Kidney tubule cell (primary cell): ENCODE measurements around the gene ERGIC3.
"Not testable (repeated sequence)": the region's sequence is repeated elsewhere in the genome, so short reads cannot be mapped to it uniquely, and the experiment has no call there.

Experiments used
- DNase-seq: peaks from one replicate; pipeline ENCODE4 v3.0.0-alpha.2; 2018; ENCODE audit warnings: low spot score

ERGIC3 gene

DNA sequence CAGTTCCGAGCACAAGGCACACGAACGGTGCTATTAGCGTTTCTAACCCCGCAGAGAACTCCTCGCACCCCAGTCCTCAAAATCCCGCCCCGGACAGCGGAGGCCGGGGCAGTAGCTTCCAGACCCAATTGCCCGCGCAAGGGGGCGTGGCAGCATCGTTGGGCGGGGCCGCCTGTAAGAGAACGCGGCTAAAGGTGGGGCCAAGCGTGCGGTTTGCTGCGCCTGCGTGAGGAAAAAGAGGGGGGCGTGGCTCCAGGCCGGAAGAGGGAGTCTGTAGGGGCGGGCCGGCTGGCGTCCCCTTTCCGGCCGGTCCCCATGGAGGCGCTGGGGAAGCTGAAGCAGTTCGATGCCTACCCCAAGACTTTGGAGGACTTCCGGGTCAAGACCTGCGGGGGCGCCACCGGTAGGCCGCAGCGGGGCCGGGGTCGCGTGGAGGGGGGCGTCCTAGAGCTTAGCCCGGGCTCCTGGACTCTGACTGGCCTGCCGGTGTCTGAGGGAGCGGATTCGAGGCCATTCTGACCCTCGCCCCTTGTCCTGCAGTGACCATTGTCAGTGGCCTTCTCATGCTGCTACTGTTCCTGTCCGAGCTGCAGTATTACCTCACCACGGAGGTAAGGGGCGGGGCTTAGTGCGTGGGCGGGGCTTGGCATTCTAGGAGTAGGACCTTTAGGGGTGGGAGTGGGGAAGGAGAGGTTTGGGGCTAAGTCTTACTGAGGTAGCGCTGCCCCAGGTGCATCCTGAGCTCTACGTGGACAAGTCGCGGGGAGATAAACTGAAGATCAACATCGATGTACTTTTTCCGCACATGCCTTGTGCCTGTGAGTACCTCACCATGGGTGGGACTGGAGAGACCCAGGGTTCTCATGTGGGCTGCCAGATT is at the start of gene ERGIC3:
Gene ERGIC3, plus strand, starts transcription at position 296 of the 880 bp plus-strand sequence. Its CDS starts 20 bp downstream, at position 316.
- peak; percentile 96 for DNase-seq

DNA sequence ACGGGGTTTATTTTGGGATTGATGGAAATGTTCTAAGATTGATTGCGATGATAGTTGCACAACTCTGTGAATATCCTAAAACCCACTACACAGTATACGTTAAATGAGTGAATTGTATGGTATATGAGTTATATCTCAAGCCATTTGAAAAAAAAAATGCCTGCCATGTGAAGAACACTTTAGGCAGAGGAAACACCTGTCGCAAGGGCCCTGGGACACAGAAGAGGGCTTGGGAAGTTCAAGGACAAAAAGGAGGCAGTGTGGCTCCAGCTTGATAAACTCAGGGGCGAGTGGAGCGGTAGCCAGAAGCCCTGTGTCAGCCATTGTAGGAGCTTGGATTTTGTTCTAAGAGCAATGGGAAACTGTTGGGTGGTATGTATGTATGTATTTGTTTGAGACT is 49.5 kb upstream of the ERGIC3 start:
- DNase-seq, result no peak

DNA sequence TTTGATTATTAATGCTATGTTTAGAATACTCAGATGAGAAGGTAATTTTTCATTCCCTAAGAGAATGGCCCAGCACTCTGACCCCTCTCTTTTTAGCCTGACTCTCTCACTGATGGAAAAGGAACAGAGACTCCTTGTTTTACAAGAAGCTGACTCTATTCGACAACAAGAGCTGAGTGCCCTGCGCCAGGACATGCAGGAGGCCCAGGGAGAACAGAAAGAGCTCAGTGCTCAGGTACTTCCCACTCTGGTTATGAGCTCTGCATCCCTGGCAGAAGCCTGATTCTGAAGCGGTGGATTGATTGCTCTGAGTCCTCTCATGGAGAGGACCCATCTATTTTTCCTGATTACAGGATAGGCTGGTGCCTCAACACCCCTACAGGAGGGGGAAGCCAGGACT is 45.4 kb upstream of the ERGIC3 start:
- no peak for DNase-seq

DNA sequence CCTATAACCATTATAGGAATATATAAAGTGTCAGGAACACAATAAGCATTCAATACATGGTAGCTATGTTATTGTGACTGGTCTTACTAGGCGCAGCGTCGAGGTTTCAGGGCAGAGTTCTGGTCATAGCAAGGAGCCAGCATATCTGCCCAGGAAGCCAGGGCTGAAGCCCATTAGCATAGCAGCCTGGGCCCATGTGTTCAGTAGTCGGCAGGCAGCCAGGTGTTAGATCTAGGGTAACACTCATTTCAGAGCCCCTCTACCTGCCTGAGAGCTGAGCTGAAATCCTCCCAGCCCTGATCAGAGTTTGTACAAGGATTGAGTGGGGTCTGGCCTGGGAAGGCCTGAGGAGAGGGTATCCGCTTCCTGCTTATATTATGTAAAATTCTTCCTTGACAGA is 44.6 kb upstream of the ERGIC3 start:
- no peak for DNase-seq

DNA sequence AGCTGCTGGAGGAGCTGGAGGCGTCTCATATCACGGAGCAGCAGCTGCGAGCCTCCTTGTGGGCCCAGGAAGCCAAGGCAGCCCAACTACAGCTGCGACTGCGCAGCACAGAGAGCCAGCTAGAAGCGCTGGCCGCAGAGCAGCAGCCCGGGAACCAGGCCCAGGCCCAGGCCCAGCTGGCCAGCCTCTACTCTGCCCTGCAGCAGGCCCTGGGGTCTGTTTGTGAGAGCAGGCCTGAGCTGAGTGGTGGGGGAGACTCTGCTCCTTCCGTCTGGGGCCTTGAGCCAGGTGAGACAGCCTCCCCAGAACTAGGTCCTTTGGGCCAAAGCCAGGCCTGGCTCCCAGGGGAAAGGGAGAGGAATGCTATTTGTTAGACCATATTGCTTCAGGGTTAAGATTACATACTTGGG is 44.1 kb upstream of the ERGIC3 start:
- no peak for DNase-seq

DNA sequence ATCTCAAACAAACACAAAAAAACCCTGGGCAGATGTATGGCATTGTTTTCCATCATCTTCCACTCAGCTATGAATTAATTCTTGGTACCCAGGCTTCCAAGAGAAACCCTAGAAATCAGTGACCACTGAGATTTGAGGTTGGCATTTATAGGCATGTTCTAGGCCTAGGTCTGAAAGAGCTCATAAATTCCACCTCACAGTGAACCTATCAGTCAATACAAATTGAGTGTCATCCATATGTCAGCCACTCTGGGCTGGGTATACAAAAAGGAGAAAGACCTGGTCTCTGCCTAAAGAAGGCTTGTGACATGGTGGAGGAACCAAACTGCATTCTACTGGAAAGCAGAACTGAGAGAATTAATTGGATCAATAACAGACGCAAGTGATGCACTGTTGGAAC is 42.6 kb upstream of the ERGIC3 start:
- DNase-seq, result no peak

DNA sequence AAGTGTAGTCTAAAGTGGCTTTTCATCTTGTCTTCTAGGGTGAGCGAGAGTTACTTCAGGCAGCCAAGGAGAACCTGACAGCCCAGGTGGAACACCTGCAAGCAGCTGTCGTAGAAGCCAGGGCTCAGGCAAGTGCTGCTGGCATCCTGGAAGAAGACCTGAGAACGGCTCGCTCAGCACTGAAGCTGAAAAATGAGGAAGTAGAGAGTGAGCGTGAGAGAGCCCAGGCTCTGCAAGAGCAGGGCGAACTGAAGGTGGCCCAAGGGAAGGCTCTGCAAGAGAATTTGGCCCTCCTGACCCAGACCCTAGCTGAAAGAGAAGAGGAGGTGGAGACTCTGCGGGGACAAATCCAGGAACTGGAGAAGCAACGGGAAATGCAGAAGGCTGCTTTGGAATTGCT is 39.5 kb upstream of the ERGIC3 start:
- no peak for DNase-seq

DNA sequence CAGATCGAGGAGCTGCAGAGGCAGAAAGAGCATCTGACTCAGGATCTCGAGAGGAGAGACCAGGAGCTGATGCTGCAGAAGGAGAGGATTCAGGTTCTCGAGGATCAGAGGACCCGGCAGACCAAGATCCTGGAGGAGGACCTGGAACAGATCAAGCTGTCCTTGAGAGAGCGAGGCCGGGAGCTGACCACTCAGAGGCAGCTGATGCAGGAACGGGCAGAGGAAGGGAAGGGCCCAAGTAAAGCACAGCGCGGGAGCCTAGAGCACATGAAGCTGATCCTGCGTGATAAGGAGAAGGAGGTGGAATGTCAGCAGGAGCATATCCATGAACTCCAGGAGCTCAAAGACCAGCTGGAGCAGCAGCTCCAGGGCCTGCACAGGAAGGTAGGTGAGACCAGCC is 38.6 kb upstream of the ERGIC3 start:
- DNase-seq, result no peak

DNA sequence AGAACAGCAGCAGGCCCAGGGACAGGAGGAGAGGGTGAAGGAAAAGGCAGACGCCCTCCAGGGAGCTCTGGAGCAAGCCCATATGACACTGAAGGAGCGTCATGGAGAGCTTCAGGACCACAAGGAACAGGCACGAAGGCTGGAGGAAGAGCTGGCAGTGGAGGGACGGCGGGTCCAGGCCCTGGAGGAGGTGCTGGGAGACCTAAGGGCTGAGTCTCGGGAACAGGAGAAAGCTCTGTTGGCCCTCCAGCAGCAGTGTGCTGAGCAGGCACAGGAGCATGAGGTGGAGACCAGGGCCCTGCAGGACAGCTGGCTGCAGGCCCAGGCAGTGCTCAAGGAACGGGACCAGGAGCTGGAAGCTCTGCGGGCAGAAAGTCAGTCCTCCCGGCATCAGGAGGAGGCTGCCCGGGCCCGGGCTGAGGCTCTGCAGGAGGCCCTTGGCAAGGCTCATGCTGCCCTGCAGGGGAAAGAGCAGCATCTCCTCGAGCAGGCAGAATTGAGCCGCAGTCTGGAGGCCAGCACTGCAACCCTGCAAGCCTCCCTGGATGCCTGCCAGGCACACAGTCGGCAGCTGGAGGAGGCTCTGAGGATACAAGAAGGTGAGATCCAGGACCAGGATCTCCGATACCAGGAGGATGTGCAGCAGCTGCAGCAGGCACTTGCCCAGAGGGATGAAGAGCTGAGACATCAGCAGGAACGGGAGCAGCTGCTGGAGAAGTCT is 37.9 kb upstream of the ERGIC3 start:
- DNase-seq, result no peak

DNA sequence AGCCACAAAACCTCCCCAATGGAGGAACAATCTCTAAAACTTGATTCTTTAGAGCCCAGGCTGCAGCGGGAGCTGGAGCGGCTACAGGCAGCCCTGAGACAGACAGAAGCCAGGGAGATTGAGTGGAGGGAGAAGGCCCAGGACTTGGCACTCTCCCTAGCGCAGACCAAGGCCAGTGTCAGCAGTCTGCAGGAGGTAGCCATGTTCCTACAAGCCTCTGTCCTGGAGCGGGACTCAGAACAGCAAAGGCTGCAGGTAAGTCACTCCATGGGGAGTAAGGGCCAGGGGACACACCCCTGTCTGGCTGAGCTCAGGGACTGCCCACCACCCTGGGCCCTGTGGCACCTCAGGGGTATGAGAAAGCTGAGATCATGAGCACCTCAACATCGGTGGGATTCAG is 37.1 kb upstream of the ERGIC3 start:
- DNase-seq, result no peak

DNA sequence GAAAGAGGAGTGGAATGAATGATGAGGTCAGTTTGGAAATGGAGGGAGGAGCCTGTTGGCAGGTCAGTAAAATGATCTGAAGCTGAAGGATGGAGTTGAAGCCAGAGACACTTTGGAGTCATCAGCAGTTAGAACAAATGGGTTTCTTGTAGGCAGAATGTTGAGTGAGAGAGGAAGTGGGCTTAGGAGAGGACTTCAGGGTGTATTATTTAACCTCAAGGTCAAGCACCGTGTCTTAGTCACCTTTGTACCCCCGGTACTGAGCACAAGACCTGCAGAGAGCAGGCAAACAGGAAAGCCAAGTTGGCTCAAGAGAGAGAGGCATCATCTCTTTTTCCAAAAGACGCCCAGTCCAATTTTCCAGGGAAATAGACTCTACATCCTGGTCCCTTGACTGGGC is 35.7 kb upstream of the ERGIC3 start:
- peak; percentile 27 for DNase-seq

DNA sequence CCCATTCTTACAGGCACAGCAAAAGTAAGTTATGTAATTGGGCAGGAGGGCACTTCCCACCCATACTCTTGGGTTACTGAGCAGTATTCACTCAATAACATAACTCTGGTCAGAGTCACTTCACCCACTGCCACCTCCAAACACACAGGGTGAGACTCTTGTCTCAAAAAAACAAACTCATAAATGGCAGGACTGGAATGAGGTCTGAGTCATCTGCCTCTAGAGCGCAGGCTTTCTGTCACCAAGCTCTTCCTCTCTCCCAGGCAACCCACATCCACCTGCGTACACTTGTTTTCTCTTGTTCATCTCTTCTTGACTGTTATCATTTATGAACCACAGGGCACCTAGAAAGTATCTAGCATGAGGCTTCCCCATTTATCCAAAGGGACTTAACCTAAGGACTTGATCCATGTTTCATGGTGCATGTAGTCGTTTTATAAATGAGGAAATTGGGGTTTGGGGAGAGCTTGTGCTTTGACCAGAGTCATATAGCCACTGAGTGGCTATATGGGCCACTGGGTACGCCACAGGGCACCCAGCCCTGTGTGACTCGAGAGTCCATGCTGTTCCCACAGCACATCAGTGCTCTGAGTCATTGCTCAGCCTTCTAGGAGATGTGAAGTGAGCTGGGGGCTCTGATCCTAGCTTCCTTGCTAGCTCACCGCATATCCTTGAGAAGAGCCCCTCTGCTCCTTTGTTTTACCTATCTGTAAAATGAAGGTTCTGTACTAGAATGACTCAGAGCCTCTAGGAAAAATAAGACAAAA is 34.8 kb upstream of the ERGIC3 start:
- DNase-seq, result peak; percentile 47

DNA sequence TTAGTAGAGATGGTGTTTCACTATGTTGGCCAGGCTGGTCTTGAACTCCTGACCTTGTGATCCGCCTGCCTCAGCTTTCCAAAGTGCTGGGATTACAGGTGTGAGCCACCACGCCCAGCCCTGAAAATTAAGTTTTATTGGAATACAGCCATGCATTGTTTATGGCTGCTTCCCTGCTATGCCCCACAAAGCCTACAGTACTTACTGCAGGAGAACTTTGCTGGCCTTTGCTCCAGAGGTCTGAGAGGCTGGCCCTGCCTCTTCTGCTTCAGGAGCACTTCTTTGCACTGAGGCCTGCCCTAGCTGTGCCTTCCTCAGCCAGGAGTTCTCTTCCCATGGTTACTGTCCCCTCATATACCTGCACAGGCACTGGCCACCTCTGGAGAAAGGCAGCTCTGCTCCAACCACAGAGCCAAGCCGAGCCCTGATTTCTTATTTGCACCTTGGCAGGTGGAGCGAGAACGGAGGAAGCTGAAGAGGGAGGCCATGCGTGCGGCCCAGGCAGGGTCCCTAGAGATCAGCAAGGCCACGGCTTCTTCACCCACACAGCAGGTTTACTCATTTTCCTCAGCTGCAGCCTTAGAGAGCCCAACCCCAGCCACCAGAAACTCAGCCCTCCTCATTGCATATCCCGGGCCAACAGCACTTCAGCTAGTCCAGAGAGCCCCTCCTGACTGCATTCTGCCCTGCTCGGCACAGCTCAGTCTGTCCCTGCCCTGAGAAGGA is 33.2 kb upstream of the ERGIC3 start:
- DNase-seq, result no peak

DNA sequence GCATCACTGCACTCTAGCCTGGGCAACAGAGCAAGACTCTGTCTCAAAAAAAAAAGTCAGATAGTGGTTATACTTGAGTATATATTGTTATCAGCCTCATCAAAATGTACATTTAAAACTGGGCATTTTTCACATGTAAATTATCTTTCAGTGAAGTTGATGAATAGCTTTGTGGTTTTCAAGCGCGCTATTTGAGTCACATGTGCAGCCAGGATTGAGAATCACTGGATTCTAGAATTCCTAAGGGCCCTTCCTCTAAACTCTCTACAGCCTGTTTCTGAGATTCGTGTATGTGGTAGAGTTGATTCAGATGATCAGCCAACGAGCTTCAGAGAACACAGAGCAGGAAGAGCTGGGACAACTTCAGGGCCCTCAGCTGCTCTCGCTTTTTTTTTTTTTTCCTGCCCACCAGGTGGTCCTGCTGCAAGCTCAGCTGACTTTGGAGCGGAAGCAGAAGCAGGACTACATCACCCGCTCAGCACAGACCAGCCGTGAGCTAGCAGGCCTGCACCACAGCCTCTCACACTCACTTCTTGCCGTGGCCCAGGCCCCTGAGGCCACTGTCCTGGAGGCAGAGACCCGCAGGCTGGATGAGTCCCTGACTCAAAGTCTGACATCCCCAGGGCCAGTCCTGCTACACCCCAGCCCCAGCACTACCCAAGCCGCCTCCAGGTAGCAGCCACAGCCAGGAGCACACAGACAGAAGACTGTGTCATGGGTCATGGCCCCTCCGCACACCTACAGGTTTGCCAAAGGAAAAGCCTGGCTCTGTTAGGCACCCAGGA is 30.7 kb upstream of the ERGIC3 start:
- no peak for DNase-seq

DNA sequence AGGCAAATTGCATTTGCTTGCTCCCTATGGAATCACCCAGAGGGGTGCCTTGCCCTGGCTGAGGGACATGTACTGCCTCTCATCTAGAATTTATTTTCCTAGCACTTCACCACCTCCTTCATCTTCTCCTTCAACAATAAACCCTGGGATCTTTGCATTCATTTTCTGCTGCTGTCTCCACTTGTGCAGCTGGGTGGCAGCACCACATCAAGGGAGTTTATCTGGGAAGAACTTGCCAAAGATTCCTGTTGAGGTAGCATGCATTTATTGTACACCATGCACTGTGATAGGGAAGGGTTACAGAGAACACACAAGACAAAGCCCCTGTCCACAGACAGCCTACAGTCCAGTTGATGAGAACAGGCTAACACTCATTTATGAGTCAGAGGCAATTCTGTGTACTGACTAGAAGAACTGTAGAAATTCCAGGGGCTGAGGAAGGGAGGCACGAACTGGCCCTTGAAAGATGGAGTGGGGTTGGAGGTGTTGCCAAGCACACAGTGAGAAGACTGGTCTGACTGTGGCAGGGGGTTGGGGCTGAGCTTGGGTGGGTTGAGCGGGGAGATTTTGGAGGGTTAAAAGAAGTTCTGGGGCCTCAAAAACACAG is 30.0 kb upstream of the ERGIC3 start:
- peak; percentile 39 for DNase-seq

DNA sequence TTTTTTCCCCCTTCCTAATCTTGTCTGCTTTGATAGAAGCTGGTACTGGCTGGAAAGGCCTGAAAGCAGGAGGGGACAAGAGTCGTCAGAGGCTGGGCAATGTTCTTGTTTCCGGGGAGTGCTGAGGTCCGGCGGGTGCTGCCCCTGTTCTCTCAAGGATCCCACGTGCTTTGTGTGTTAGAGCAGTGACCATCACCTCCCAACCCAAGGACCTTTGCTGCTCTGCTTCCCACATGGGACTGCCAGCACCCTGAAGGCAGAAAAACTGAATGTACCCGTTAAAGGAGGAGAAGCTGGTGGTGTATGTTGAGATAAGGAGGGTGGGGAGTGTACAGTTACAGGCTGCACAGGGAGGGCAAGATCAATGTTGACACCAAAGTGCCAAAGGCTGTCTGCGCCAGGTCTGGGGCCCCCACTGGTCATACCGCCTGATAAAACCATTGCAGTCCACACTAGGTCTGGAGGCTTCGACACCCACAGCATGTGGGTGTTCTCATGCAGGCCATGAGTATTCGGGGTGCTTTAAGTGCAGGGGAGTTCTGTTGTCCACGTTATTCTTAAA is 27.4 kb upstream of the ERGIC3 start:
- DNase-seq, result no peak

DNA sequence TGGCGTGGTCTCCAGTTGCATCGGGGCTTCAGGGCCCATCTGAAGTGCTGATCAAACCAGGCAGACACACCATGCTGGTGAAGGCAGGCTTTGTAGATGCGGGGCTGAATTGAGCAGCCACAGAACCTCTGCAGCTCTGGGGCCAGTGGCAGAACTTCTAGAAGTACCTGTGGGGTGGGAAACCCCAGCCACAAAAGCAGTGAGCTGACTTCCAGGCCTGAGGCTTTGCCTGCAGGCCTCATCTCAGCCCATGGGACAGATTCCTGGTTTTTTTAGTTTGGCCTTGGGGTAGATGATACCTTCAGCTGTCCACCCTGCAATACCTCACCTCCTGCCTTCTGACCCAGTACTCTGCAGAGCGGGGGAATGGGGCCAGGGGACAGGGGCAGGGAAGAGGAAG is 26.5 kb upstream of the ERGIC3 start:
- no peak for DNase-seq

DNA sequence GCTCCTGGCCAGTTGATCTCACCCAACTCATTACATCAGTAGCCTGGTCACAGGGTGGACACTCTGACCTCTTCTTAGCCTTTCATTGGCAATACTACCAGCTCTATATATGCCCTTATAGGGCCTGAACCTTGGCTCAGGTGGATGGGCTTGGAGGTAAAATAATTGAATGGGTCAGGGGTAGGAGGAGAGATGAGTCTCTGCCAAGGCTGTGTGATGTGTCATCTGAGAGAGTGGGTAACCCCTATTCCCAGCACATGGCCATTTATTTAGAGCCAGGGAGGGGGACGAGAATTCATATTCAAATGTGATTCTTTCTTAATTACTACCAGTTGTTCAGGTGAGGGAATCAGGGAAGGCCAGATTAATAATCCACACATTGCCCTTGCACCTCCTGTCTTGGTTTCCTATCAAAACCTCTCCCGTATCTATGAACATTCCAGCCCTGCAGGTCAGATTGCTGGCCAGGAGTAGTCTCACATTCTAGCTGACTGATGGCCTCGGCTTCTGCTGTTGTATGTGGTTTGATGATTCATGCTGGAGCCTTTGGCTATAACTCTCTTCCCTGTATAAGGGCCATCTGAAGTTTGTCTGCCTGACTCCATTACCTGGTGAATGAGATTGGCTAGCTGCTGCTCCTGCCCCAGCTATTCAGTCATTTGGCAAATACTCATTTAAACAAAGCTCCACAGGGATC is 25.8 kb upstream of the ERGIC3 start:
- DNase-seq, result peak; percentile 95

DNA sequence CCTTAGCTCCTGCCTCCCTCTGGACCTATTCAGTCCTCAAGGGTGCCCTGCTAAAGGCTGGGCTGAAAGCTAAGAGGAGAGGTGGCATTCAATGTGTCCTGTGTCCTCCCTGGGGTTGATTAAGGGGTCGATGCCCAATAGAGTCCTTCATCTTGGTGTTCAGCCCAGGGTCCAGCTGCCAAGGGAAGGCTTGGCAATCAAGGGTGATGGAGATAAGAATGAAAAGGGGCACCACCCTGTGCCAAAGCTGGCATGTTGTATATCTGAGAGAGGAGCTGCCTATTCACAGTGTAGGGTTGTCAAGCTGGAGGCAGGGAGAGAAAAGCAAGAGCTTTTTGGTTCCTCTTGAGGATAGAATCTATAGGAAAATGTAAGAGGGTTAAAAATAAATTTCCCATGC is 24.8 kb upstream of the ERGIC3 start:
- DNase-seq, result no peak

DNA sequence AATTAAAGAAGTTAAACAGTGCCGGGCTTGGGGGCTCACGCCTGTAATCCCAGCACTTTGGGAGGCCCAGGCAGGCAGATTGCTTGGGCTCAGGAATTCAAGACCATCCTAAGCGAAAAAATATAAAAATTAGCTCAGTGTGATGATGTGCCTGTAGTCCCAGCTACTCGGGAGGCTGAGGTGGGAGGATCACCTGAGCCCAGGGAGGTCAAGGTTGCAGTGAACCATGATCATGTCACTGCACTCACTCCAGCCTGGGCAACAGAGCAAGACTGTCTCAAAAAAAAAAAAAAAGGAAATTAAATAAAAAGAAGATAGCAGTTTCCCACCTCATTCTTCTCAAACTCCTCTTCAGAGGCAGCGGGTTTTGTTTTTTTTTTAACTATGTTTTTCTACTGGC is 24.1 kb upstream of the ERGIC3 start:
- not testable (repeated sequence) for DNase-seq
